ENCODE data around the gene LY9. TPM values are rescaled to one million over a fixed set of nuclear protein-coding genes. Genes with fewer than 3 reads are reported as not detected.

LY9 gene
- total RNA-seq, 1 experiment from 2014 or later = not detected

DNA sequence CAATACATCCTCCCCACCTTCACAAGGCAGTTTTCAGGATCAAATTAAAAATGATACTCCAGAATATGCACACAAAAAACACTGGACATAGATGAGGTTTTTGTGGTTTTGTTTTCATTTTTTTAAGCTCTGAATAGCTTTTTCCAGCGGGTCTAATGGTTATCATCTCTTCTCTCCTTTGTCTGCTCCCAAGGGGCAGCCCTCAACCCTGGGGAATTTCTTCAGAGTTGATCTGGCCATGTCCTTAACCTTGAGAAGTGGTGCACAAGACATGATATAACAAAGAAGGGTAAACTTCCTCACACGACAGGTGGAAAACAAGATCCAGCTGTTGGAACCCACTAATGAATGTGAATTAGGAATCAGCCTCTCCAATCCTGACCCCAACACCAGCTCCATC, 68.2 kb downstream of the LY9 start:
- Histone ChIP-seq H3K56ac (ENCODE audit: insufficient read length, low read depth, low read length) (no peak overlapping the region), H3K4ac (ENCODE audit: low read depth, low read length) (no peak overlapping the region), H2BK20ac (ENCODE audit: low read depth, low read length, poor library complexity, severe bottlenecking) (no peak overlapping the region), H2BK15ac (ENCODE audit: low read depth, low read length) (no peak overlapping the region), H4K91ac (ENCODE audit: insufficient read length, low read depth, low read length) (no peak overlapping the region), H3K27ac (ENCODE audit: insufficient read length, low read depth, low read length) (no peak overlapping the region), H2BK12ac (ENCODE audit: insufficient read length, low read depth, low read length) (no peak overlapping the region), H4K5ac (ENCODE audit: insufficient read length, low read depth, low read length) (no peak overlapping the region), H3T11ph (ENCODE audit: low read length) (no peak overlapping the region), H4K8ac (replicated peaks; ENCODE audit: insufficient read length, low read depth, low read length) (no peak overlapping the region), H3K27me3 (ENCODE audit: insufficient read depth, low read length) (no peaks in the 10 kb centered on the region), H4K20me1 (ENCODE audit: control insufficient read depth, insufficient read depth, insufficient read length) (no peaks in the 10 kb centered on the region), H2AFZ (ENCODE audit: low read length) (no peak overlapping the region), H3K4me1 (ENCODE audit: insufficient read depth, low read length) (no peaks in the 10 kb centered on the region), H3K18ac (ENCODE audit: insufficient read length, low read depth, low read length) (no peak overlapping the region), H3K9me3 (ENCODE audit: control insufficient read depth, low read depth, low read length) (no peaks in the 10 kb centered on the region), H2AK5ac (ENCODE audit: insufficient read length, low read length) (no peak overlapping the region), H3K79me2 (ENCODE audit: insufficient read depth, low read length) (no peaks in the 10 kb centered on the region), H3K79me1 (ENCODE audit: insufficient read depth, low read depth, low read length, poor library complexity, severe bottlenecking) (no peaks in the 10 kb centered on the region), H2BK120ac (ENCODE audit: low read depth, low read length, poor library complexity, severe bottlenecking) (no peak overlapping the region), H3K23me2 (ENCODE audit: insufficient read length, low read depth, low read length, poor library complexity, severe bottlenecking) (no peaks in the 10 kb centered on the region), H3K4me2 (ENCODE audit: insufficient read depth, insufficient read length, low read length) (no peak overlapping the region), H2BK5ac (ENCODE audit: insufficient read length, low read length) (no peak overlapping the region), H3K14ac (ENCODE audit: insufficient read depth, low read length) (no peak overlapping the region), H3K23ac (ENCODE audit: insufficient read length, low read depth, low read length) (no peak overlapping the region), H3K9ac (ENCODE audit: extremely low read depth, insufficient read length, low read length) (no peak overlapping the region)
- Mint-ChIP-seq H3K27ac (no peak overlapping the region), H3K36me3 (ENCODE audit: insufficient read depth in 1 of 3, low read depth in 3 of 3) (no peaks in the 10 kb centered on the region), H3K27me3 (ENCODE audit: low read depth) (peaks cover 2% of the 10 kb centered on the region; the same call in 1 of the 2 replicates), H3K4me1 (0 out of 4 replicates have a peak, but pooled peaks cover 0 to 3% of the 10 kb centered on the region in 2 experiments), H3K4me3 (no peak overlapping the region), H3K9me3 (no peaks in the 10 kb centered on the region)
- DNase-seq = no peak
- no CpG with 5 or more reads among the region's 2 CpGs for WGBS (ENCODE audit: extremely low coverage, insufficient read length, low lambda C conversion rate)
- TF ChIP-seq, protein P1, sequence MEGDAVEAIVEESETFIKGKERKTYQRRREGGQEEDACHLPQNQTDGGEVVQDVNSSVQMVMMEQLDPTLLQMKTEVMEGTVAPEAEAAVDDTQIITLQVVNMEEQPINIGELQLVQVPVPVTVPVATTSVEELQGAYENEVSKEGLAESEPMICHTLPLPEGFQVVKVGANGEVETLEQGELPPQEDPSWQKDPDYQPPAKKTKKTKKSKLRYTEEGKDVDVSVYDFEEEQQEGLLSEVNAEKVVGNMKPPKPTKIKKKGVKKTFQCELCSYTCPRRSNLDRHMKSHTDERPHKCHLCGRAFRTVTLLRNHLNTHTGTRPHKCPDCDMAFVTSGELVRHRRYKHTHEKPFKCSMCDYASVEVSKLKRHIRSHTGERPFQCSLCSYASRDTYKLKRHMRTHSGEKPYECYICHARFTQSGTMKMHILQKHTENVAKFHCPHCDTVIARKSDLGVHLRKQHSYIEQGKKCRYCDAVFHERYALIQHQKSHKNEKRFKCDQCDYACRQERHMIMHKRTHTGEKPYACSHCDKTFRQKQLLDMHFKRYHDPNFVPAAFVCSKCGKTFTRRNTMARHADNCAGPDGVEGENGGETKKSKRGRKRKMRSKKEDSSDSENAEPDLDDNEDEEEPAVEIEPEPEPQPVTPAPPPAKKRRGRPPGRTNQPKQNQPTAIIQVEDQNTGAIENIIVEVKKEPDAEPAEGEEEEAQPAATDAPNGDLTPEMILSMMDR (conservative IDR thresholded peaks at IDR 0.05) = no peak
